ENCODE data around the gene XIRP1. TPM values are rescaled to one million over a fixed set of nuclear protein-coding genes. Genes with fewer than 3 reads are reported as not detected.

The XIRP1 gene
- total RNA-seq, 4 donors from 2014 or later: 0.18 to 0.19 TPM; not detected in 2

DNA sequence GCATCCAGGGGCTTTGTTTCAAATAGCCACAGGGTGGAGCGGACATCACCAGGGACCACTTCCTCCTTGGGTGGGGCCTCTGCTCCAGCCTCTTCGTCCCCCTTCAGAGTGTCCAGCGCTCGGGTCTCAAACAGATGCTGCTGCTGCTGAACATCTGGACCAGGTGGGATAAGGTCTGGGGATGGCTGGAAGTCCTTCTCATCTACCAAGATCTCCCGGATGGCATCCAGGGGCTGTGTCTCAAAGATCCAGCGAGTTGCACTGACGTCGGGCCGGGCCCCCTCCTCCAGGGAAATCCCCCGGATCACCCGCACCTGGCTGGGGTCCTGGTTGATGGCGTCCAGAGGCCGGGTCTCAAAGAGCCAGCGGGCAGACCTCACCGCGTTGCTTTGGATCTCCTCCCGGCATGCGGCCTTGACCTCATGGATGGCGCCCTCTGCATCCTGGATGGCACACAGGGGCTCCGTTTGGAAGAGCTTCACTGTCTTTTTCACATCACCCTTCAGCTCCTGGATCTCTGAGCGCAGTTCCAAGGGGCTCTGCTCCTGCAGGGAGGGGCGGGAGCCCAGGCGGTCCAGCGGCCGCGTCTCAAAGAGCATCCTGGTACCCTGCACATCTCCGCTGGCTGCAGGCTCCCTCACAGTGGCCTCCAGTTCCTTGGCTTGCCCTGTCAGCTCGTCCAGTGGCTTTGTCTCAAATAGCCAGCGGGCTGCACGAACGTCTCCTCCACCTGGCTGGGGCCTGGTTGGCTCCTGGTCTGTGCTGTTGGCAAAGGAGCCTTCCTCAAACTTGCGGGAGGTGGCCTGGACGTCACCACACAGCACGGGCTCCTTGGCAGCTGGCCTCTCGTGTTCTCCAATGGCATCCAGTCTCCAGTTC, 3.9 kb downstream of the XIRP1 start:
- H3K9me3 ChIP-seq: no peaks in the 10 kb centered on the region
- H3K27me3 ChIP-seq: no peaks in the 10 kb centered on the region
- no peak for TF ChIP-seq POLR2A (IDR thresholded peaks at IDR 0.05)
- TF ChIP-seq, protein P1, sequence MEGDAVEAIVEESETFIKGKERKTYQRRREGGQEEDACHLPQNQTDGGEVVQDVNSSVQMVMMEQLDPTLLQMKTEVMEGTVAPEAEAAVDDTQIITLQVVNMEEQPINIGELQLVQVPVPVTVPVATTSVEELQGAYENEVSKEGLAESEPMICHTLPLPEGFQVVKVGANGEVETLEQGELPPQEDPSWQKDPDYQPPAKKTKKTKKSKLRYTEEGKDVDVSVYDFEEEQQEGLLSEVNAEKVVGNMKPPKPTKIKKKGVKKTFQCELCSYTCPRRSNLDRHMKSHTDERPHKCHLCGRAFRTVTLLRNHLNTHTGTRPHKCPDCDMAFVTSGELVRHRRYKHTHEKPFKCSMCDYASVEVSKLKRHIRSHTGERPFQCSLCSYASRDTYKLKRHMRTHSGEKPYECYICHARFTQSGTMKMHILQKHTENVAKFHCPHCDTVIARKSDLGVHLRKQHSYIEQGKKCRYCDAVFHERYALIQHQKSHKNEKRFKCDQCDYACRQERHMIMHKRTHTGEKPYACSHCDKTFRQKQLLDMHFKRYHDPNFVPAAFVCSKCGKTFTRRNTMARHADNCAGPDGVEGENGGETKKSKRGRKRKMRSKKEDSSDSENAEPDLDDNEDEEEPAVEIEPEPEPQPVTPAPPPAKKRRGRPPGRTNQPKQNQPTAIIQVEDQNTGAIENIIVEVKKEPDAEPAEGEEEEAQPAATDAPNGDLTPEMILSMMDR (IDR thresholded peaks at IDR 0.05): no peak
- no peaks in the 10 kb centered on the region for H3K36me3 ChIP-seq
- no peak overlapping the region for H3K27ac ChIP-seq
- WGBS, 2 donors: 88 to 96% methylated on average over 12 to 20 of the region's 35 CpGs
- no peak overlapping the region for H3K4me3 ChIP-seq
- DNase-seq: no peak
- peaks cover 0 to 28% (median 0%) of the 10 kb centered on the region in 3 donors for H3K4me1 ChIP-seq
- intact Hi-C loops (cut with DNase I): no loop called here

DNA sequence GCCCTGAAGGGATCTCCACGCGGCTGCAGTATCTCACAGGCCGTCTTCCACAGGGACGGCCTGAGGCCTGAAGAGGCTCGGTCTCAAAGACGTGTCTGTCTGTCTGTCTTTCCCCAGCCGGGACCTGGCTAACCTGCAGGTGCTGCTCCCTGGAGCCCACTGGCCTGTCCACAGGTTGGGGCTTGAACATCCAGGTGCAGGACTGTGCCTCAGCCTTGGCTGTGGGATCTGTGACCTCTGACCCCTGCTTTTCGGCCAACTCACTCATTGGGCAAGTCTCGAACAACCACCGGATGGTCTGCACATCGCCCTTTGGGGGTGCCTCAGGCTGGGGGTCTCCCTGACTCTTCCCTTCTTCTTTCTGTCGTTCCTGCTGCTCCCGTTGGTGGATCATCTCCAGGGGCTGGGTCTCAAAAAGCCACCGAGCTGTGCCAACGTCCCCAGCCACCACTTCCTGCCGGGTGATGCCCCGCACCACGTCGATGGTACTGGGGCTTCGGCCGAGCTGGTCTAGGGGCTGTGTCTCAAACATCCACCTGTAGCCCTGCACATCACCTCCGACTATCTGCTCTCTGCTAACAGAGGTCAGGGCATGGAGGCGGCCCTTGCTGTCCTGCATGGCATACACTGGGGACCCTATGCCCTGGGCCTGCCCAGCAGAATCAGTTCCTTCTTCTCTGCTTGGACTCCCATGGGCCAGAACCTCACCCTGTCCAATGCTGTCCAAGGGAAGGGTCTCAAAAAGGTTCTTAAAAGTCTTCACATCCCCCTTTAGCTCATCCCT, 4.8 kb downstream of the XIRP1 start:
- DNase-seq: no peak
- no peak overlapping the region for H3K4me3 ChIP-seq
- H3K9me3 ChIP-seq: no peaks in the 10 kb centered on the region
- H3K4me1 ChIP-seq: peaks cover 0 to 38% (median 0%) of the 10 kb centered on the region in 3 donors
- TF ChIP-seq, protein P1 (IDR thresholded peaks at IDR 0.05): no peak
- no peak for TF ChIP-seq POLR2A (IDR thresholded peaks at IDR 0.05)
- H3K27ac ChIP-seq: no peak overlapping the region
- intact Hi-C loops (cut with DNase I): no loop called here
- no peaks in the 10 kb centered on the region for H3K36me3 ChIP-seq
- no peaks in the 10 kb centered on the region for H3K27me3 ChIP-seq
- WGBS, 2 donors: 83 to 93% methylated on average over 10 to 22 of the region's 23 CpGs

- Histone ChIP-seq H3K27me3 (no peaks in the 10 kb centered on the region), H3K4me1 (peaks cover 0 to 46% (median 0%) of the 10 kb centered on the region in 3 donors), H3K4me3 (no peak overlapping the region), H3K36me3 (no peaks in the 10 kb centered on the region), H3K27ac (no peak overlapping the region), H3K9me3 (no peaks in the 10 kb centered on the region)
- no peak for DNase-seq
- no CpG with 5 or more reads among the region's 11 CpGs for WGBS, 2 donors
- intact Hi-C loops (cut with DNase I): no loop called here
- TF ChIP-seq, protein P1 (IDR thresholded peaks at IDR 0.05): no peak
- TF ChIP-seq POLR2A (IDR thresholded peaks at IDR 0.05): no peak
Observed at GRCh38 chr3:39186692-39187151, 5.7 kb downstream of the XIRP1 start.

DNA sequence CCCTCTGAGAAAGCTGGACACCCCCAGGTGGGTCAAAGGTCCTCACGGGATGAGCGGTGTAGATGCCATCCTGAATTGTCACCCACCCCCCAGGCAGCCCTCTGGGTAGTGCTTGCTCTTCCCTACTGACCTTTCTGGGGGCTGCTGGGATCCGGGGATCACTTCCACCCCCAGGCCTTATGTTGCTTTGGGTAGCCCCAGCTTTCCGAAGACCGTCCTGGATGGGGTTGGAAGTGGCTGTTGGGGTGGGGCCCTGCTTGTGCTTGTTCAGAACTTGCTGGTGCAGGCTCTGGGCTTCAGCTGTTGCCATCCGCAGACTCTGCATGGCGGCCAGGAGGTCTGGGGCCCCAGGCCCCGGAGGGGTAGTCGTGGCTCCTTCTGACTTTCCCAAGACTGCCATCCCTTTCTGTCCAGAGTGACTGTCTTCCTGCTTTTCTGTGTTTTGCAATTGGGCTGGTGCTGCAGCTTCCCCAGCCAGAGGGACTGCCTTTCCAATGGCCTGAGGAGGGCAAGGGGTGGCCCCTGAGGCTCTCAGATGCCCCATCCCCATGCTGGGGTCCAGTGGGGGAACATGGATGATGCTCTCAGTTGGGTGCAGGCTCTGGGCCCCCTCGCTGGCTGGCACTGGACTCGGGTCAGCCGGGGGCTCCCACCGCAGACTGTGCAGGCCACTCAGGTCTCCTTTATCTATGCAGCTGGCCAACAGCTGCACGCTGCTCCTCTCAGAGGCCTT, 6.3 kb downstream of the XIRP1 start:
- H3K4me1 ChIP-seq: peaks cover 0 to 52% (median 3%) of the 10 kb centered on the region in 3 donors
- no peak for DNase-seq
- no peak overlapping the region for H3K4me3 ChIP-seq
- intact Hi-C loops (cut with DNase I): no loop called here
- H3K36me3 ChIP-seq: no peaks in the 10 kb centered on the region
- H3K9me3 ChIP-seq: no peaks in the 10 kb centered on the region
- H3K27me3 ChIP-seq: no peaks in the 10 kb centered on the region
- no peak for TF ChIP-seq POLR2A (IDR thresholded peaks at IDR 0.05)
- TF ChIP-seq, protein P1 (IDR thresholded peaks at IDR 0.05): no peak
- 50% methylated on average over 10 of the region's 14 CpGs; no CpG with 5 or more reads in 1 of the 2 donors for WGBS, 2 donors
- H3K27ac ChIP-seq: no peak overlapping the region

All from esophagus squamous epithelium (tissue), 5 donors.